ENCODE data around the gene HOXB7. TPM values are rescaled to one million over a fixed set of nuclear protein-coding genes. Genes with fewer than 3 reads are reported as not detected.

Gene HOXB7
- total RNA-seq, 3 donors from 2014 or later = 10.9 to 29.1 (median 22.4) TPM

DNA sequence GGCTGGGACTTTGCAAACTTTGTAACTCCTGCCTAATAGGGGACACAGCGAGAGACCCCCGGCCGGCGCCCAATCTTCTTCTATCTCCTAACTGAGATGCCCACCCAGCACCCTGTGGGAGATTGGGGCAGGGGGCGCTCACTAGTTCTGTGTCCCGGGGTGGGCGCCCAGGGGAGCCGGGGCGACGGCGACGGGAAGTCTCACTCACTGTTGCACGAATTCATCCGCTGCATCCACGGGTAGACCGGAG is 13.4 kb downstream of the HOXB7 start:
- intact Hi-C loops (cut with DNase I, micrococcal nuclease) = no loop called here
- ATAC-seq (no peak), DNase-seq (peak in 2 of 3 donors; percentile 43 to 62)
- Histone ChIP-seq H3K9me3 (no peaks in the 10 kb centered on the region), H3K36me3 (ENCODE audit: low read depth) (peaks cover 5% of the 10 kb centered on the region), H3K4me3 (peak overlapping the region; percentile 7), H3K4me1 (ENCODE audit: low read depth) (peaks cover 44% of the 10 kb centered on the region)
- TF ChIP-seq, protein P1, sequence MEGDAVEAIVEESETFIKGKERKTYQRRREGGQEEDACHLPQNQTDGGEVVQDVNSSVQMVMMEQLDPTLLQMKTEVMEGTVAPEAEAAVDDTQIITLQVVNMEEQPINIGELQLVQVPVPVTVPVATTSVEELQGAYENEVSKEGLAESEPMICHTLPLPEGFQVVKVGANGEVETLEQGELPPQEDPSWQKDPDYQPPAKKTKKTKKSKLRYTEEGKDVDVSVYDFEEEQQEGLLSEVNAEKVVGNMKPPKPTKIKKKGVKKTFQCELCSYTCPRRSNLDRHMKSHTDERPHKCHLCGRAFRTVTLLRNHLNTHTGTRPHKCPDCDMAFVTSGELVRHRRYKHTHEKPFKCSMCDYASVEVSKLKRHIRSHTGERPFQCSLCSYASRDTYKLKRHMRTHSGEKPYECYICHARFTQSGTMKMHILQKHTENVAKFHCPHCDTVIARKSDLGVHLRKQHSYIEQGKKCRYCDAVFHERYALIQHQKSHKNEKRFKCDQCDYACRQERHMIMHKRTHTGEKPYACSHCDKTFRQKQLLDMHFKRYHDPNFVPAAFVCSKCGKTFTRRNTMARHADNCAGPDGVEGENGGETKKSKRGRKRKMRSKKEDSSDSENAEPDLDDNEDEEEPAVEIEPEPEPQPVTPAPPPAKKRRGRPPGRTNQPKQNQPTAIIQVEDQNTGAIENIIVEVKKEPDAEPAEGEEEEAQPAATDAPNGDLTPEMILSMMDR (IDR thresholded peaks at IDR 0.05) = no peak

DNA sequence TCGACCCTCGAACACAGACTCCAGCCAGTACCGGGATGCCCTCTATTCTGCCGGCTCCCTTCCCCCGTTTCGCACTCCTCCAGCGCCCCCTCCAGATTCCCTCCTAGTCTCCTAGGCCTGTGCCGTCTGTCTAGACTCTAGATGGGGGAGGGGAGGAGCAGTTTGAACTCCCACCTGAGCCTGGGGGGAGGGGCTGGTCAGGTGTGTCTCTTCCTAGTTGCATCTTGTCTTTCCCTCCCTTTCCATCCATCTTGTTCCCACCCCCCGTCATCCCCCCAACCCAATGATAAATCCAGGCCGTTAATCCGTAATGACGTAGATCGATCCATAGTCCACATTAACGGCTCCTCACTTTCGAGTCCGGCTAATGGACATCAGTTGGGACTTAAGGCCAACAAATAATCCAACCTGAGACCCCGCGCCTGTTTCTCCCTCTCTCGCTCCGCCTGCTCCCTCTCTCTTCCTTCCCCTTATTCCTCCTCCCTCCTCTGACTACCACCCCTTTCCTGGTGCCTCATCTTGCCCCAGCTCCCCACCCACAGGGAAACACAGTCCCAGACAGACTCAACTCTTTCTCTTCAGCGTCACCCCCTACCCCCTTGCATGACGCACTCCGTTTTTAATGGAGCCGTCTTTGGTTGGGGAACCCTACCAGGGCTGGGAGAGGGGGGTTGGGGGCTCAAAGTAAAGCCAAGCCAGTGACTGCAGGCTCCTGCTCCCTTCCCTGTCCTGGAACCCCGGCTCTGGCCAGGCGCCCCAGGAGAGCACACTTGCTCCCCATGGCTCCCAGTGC is 13.9 kb downstream of the HOXB7 start:
- DNase-seq = peak in 1 of 3 donors; percentile 12
- no peak for ATAC-seq
- H3K4me3 ChIP-seq = peak overlapping the region; percentile 7
- TF ChIP-seq, protein P1 (IDR thresholded peaks at IDR 0.05) = no peak
- H3K36me3 ChIP-seq (ENCODE audit: low read depth) = peaks cover 5% of the 10 kb centered on the region
- H3K9me3 ChIP-seq = no peaks in the 10 kb centered on the region
- intact Hi-C loops (cut with DNase I, micrococcal nuclease) = no loop called here
- peaks cover 44% of the 10 kb centered on the region for H3K4me1 ChIP-seq (ENCODE audit: low read depth)

DNA sequence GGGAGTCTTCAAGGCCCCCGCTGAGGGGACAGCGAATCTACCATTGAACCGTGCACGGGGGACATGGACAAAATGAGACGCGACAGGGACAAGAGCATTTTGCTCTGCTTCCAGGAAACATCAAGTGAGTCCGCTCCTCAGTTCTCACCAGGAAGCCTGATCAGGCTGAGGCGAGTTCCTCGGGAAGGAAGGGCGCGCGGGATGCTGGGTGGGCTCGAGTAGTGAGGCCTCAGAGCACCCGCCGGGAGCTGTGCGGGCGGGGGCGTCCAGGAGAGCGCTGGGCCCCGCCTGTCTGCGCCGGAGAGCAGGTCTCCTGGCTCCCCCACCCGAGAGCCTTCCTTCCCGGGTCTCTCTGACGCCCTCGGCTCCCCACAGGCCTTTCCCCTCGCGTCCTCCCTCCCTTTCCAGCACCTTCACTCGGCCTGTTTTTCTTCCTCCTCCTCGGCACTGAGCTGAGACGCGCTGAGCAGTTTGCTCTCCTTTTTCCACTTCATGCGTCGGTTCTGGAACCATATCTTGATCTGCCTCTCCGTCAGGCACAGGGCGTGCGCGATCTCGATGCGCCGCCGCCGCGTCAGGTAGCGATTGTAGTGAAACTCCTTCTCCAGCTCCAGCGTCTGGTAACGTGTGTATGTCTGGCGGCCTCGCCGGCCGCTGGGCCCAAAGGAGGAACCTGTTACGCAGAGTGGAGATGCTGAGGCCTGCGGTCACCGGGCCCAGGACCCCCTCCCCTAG is 14.7 kb downstream of the HOXB7 start:
- intact Hi-C loops (cut with DNase I, micrococcal nuclease) = no loop called here
- DNase-seq (no peak), ATAC-seq (no peak)
- H3K9me3 ChIP-seq = no peaks in the 10 kb centered on the region
- H3K36me3 ChIP-seq (ENCODE audit: low read depth) = peaks cover 5% of the 10 kb centered on the region
- H3K4me1 ChIP-seq (ENCODE audit: low read depth) = peaks cover 50% of the 10 kb centered on the region
- H3K4me3 ChIP-seq = no peak overlapping the region
- TF ChIP-seq, protein P1 (IDR thresholded peaks at IDR 0.05) = no peak

DNA sequence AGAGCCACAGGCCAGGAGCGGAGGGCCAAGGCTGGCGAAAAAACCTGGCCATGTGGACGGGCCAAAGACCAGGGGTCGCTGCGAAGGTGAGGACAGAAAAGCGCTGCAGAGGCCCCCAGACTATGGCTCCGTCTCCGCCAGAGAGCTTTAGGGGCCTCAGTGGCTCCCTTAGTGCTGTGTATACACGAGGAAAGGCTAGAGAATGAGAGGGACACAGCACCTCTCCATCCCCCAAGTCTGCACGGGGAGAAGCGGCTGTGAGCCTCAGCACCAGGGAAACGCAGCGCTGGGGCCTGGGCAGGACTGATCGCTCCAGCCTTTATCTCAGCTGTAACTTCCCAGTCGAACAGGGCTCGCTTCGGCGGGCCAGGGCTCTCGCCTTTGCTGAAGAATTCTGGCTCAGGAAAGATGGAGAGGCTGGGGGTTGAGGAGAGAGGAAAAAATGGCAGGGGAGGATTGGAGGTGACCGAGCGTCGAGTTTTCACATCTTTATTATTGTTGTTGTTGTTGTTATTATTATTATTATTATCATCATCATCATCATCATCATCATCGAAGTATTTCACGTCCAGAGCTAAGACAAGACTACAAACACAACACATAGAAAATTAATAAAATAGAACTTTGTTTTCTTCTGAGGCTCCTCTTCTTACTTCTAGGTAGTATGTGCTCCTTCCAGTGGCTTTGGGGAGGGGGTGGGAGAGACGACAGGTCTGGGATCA is 15.4 kb downstream of the HOXB7 start:
- peaks cover 5% of the 10 kb centered on the region for H3K36me3 ChIP-seq (ENCODE audit: low read depth)
- ATAC-seq = no peak
- intact Hi-C loops (cut with DNase I, micrococcal nuclease) = no loop called here
- peaks cover 53% of the 10 kb centered on the region for H3K4me1 ChIP-seq (ENCODE audit: low read depth)
- H3K4me3 ChIP-seq = no peak overlapping the region
- no peaks in the 10 kb centered on the region for H3K9me3 ChIP-seq
- DNase-seq = no peak
- TF ChIP-seq, protein P1 (IDR thresholded peaks at IDR 0.05) = no peak

DNA sequence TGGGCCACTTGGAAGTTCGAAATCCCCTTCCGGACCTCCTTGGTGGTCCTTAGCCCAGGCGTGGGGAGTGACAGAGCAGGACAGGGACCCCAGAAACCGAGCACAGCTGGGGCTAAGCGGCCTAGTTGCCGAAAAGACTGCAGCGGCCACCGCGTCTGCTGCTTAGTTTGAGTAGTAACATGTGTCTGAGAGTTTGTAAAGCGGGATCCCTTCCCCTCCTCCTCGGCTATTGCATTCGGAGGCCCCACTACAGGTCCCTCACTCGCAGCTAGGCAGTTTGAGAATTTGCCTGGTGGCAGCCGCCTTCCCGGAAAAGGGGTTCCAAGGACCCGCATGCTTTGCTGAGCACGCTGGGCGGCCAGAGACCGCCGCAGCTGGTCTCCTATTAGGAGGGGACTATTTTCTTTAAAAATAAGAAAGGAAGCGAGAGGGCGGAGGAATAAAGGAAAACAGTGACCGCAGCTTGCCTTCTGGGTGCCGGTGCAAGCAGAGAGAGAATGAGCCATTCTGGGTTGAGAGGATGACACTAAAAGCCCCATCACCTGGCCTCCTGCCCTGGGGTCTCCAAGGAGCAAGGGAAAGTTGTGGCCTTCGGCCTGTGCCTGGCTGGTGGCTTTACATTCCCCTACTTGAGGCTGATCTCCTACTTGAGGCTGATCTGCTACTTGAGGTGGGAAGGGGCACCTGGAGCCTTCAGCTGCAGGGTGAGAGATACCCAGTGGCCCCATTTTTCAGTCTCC is 16.1 kb downstream of the HOXB7 start:
- no peaks in the 10 kb centered on the region for H3K9me3 ChIP-seq
- H3K4me3 ChIP-seq = no peak overlapping the region
- TF ChIP-seq, protein P1 (IDR thresholded peaks at IDR 0.05) = no peak
- intact Hi-C loops (cut with DNase I, micrococcal nuclease) = no loop called here
- H3K36me3 ChIP-seq (ENCODE audit: low read depth) = peaks cover 5% of the 10 kb centered on the region
- H3K4me1 ChIP-seq (ENCODE audit: low read depth) = peaks cover 51% of the 10 kb centered on the region
- DNase-seq (no peak), ATAC-seq (no peak)
